H1 (cell line): ENCODE measurements around the gene HKDC1. TPM values are rescaled to one million over a fixed set of nuclear protein-coding genes. Genes with fewer than 3 reads are reported as not detected.

Source experiments
- CTCF ChIA-PET: fragments of 300-600 bp; sonication (Branson Sonifier 250); formaldehyde crosslinking; loops from one replicate; lab custom pipeline; 2021; ENCODE audit not compliant: partially characterized antibody; lab: Charles Lee
- POLR2A ChIA-PET: fragments of 300-600 bp; sonication (Branson Sonifier 250); formaldehyde crosslinking; loops from one replicate; lab custom pipeline; 2021; ENCODE audit warnings: inconsistent platforms; ENCODE audit not compliant: partially characterized antibody; lab: Charles Lee
- DNase-seq, 2 experiments: peaks; one replicate each; pipeline versions ENCODE4 v3.0.0 to v3.0.0-alpha.2; 2010 to 2022; ENCODE audit warnings: low spot score in 2 of 2, low read depth in 1 of 2, mixed read lengths in 1 of 2
- FAIRE-seq: peaks from 2 replicates; lab custom pipeline; 2011; peaks lifted over from hg19 to GRCh38; lab: Jason Lieb, UNC
- H2AFZ ChIP-seq: 2 replicates; pipeline ENCODE4 v1.8.1; 2012; ENCODE audit warnings: low read length, inconsistent platforms
- H2AK5ac ChIP-seq: 2 replicates; pipeline ENCODE4 v1.6.1; 2013; ENCODE audit warnings: low read depth, low read length
- H2BK120ac ChIP-seq: replicated peaks from 2 replicates; pipeline ENCODE3; 2013; ENCODE audit warnings: low read depth, low read length, inconsistent platforms
- H2BK12ac ChIP-seq: 2 replicates; pipeline ENCODE4 v1.6.1; 2013; ENCODE audit warnings: low read depth, low read length
- H2BK15ac ChIP-seq: 2 replicates; pipeline ENCODE4 v1.6.1; 2013; ENCODE audit warnings: low read length
- H2BK20ac ChIP-seq: 2 replicates; pipeline ENCODE4 v1.6.1; 2013; ENCODE audit warnings: low read length
- H2BK5ac ChIP-seq: 2 replicates; pipeline ENCODE4 v1.6.1; 2013; ENCODE audit warnings: low read depth, low read length
- H3K14ac ChIP-seq: 2 replicates; pipeline ENCODE4 v1.6.1; 2013; ENCODE audit warnings: inconsistent platforms; ENCODE audit not compliant: insufficient read length
- H3K18ac ChIP-seq: 2 replicates; pipeline ENCODE4 v1.6.1; 2013; ENCODE audit warnings: low read length; ENCODE audit errors: extremely low read depth
- H3K23ac ChIP-seq: 2 replicates; pipeline ENCODE4 v1.6.1; 2013; ENCODE audit warnings: inconsistent platforms; ENCODE audit not compliant: insufficient read length
- H3K23me2 ChIP-seq: 2 replicates; pipeline ENCODE4 v1.6.1; 2013; ENCODE audit warnings: low read depth, low read length
- H3K27ac ChIP-seq: 2 replicates; pipeline ENCODE4 v1.6.1; 2011; ENCODE audit warnings: low read depth, low read length, inconsistent platforms
- H3K27me3 ChIP-seq, 4 experiments: replicated peaks in 1 of 4; 1 replicate in 1 of 4; 2 replicates in 3 of 4; pipeline versions ENCODE4 v1.6.1 to v1.8.1; 2011 to 2013; ENCODE audit warnings: low read length in 3 of 4, mild to moderate bottlenecking in 3 of 4, inconsistent platforms in 2 of 4, mixed read lengths in 2 of 4, moderate library complexity in 1 of 4; ENCODE audit not compliant: control insufficient read depth in 3 of 4, insufficient read depth in 3 of 4; ENCODE audit errors: extremely low read depth in 1 of 4
- H3K36me3 ChIP-seq, 4 experiments: 2 replicates each; pipeline versions ENCODE4 v1.6.1 to v1.8.1; 2011 to 2013; ENCODE audit warnings: mild to moderate bottlenecking in 4 of 4, low read length in 3 of 4, moderate library complexity in 2 of 4, control low read depth in 1 of 4, inconsistent platforms in 1 of 4; ENCODE audit not compliant: insufficient read depth in 4 of 4, control insufficient read depth in 2 of 4
- H3K4ac ChIP-seq: replicated peaks from 2 replicates; pipeline ENCODE3; 2013; ENCODE audit warnings: low read length, low read depth, mixed read lengths, inconsistent platforms; ENCODE audit not compliant: insufficient read length
- H3K4me1 ChIP-seq, 4 experiments: replicated peaks in 1 of 4; 1 replicate in 1 of 4; 2 replicates in 3 of 4; pipeline versions ENCODE4 v1.6.1 to v1.8.1; 2011 to 2013; ENCODE audit warnings: low read length in 3 of 4, inconsistent platforms in 2 of 4, mixed read lengths in 1 of 4; ENCODE audit not compliant: insufficient read depth in 4 of 4, control insufficient read depth in 3 of 4
- H3K4me2 ChIP-seq, 2 experiments: 2 replicates each; pipeline versions ENCODE4 v1.6.1 to v1.8.1; 2011 to 2013; ENCODE audit warnings: low read depth in 2 of 2, low read length in 2 of 2, control low read depth in 1 of 2, inconsistent platforms in 1 of 2, mild to moderate bottlenecking in 1 of 2; ENCODE audit not compliant: insufficient read depth in 1 of 2
- H3K4me3 ChIP-seq, 4 experiments: fragments of 200-600, 300-600 bp in 1 of 4; sonication (generic), shearing (Covaris generic), sonication (Bioruptor Twin) in 1 of 4; 2 replicates each; pipeline versions ENCODE4 v1.5.1 to v1.8.1; 2011 to 2016; ENCODE audit warnings: low read length in 4 of 4, low read depth in 3 of 4, control low read depth in 2 of 4, inconsistent platforms in 2 of 4, mild to moderate bottlenecking in 2 of 4, mixed read lengths in 1 of 4, moderate library complexity in 1 of 4; ENCODE audit not compliant: insufficient read depth in 2 of 4; ENCODE audit errors: extremely low read depth in 1 of 4
- H3K56ac ChIP-seq: replicated peaks from 2 replicates; pipeline ENCODE3; 2013; ENCODE audit warnings: low read depth, mild to moderate bottlenecking, mixed read lengths, low read length, inconsistent platforms; ENCODE audit not compliant: insufficient read length
- H3K79me1 ChIP-seq: 2 replicates; pipeline ENCODE4 v1.6.1; 2013; ENCODE audit warnings: low read depth, low read length, control low read depth
- H3K79me2 ChIP-seq, 2 experiments: 2 replicates each; pipeline versions ENCODE4 v1.6.1 to v1.8.1; 2012 to 2013; ENCODE audit warnings: low read length in 2 of 2, mild to moderate bottlenecking in 2 of 2, inconsistent platforms in 1 of 2; ENCODE audit not compliant: insufficient read depth in 2 of 2, control insufficient read depth in 1 of 2
- H3K9ac ChIP-seq, 4 experiments: replicated peaks in 1 of 4; 1 replicate in 1 of 4; 2 replicates in 3 of 4; pipeline versions ENCODE4 v1.6.1 to v1.8.1; 2011 to 2013; ENCODE audit warnings: low read depth in 3 of 4, low read length in 3 of 4, control low read depth in 2 of 4, mild to moderate bottlenecking in 2 of 4, moderate library complexity in 2 of 4, inconsistent platforms in 1 of 4; ENCODE audit errors: extremely low read depth in 1 of 4
- H3K9me3 ChIP-seq, 2 experiments: 2 replicates each; pipeline versions ENCODE4 v1.6.1 to v1.8.1; 2012 to 2013; ENCODE audit warnings: mild to moderate bottlenecking in 2 of 2, moderate library complexity in 2 of 2, control low read depth in 1 of 2, inconsistent platforms in 1 of 2, low read depth in 1 of 2, low read length in 1 of 2, mixed read lengths in 1 of 2; ENCODE audit not compliant: insufficient read depth in 2 of 2
- H4K20me1 ChIP-seq, 2 experiments: replicated peaks in 1 of 2; 2 replicates each; pipeline versions ENCODE3 to v1.8.1; 2011 to 2013; ENCODE audit warnings: inconsistent platforms in 2 of 2, low read length in 2 of 2, mild to moderate bottlenecking in 1 of 2; ENCODE audit not compliant: insufficient read depth in 2 of 2, control insufficient read depth in 1 of 2
- H4K5ac ChIP-seq: 2 replicates; pipeline ENCODE4 v1.6.1; 2013; ENCODE audit warnings: low read length, low read depth, mixed read lengths, inconsistent platforms; ENCODE audit not compliant: insufficient read length
- H4K8ac ChIP-seq: 2 replicates; pipeline ENCODE4 v1.8.0; 2013; ENCODE audit warnings: mild to moderate bottlenecking, moderate library complexity, low read length, inconsistent platforms; ENCODE audit not compliant: insufficient read depth; ENCODE audit errors: extremely low read depth
- H4K91ac ChIP-seq: replicated peaks from 2 replicates; pipeline ENCODE3; 2013; ENCODE audit warnings: low read length, mixed read lengths, inconsistent platforms; ENCODE audit not compliant: insufficient read length
- EZH2 ChIP-seq: fragments of 200-600 bp; sonication (generic); IDR thresholded peaks from 2 replicates; pipeline ENCODE4 v1.7.1; 2012; ENCODE audit warnings: low read depth, mild to moderate bottlenecking, moderate library complexity, low read length, inconsistent platforms; ENCODE audit not compliant: severe bottlenecking
- FOSL1 ChIP-seq: IDR thresholded peaks from 2 replicates; pipeline ENCODE4 v1.6.1; 2011; ENCODE audit warnings: mild to moderate bottlenecking, low read depth, low read length, moderate library complexity; ENCODE audit not compliant: insufficient read depth
- GABPA ChIP-seq: IDR thresholded peaks from 2 replicates; pipeline ENCODE4 v1.6.1; 2011; ENCODE audit warnings: mild to moderate bottlenecking, low read length, moderate library complexity, borderline replicate concordance; ENCODE audit not compliant: insufficient read depth
- MAFK ChIP-seq: IDR thresholded peaks from 2 replicates; pipeline ENCODE4 v1.6.1; 2012; ENCODE audit warnings: low read depth, mild to moderate bottlenecking, improper control_type of control experiment, low read length
- PHF8 ChIP-seq: fragments of 200-600 bp; sonication (generic); conservative IDR thresholded peaks from 2 replicates; pipeline ENCODE4 v1.7.1; 2012; ENCODE audit warnings: low read depth, mild to moderate bottlenecking, inconsistent platforms, low read length, moderate library complexity
- POU5F1 ChIP-seq: IDR thresholded peaks from 2 replicates; pipeline ENCODE4 v1.6.1; 2011; ENCODE audit warnings: low read depth, mild to moderate bottlenecking, low read length, moderate library complexity
- TAF7 ChIP-seq: optimal IDR thresholded peaks from 2 replicates; pipeline ENCODE3; 2011; ENCODE audit warnings: low read depth, mild to moderate bottlenecking, inconsistent platforms, low read length, moderate library complexity, borderline replicate concordance
- TEAD4 ChIP-seq: IDR thresholded peaks from 2 replicates; pipeline ENCODE4 v1.6.1; 2012; ENCODE audit warnings: low read depth, low read length, inconsistent platforms, mixed read lengths
- WGBS, 2 experiments: shearing (Covaris generic) in 1 of 2; methylation state at CpG; one replicate each; pipeline versions ENCODE4 v1.1.6 to v1.1.7; 2013 to 2015; ENCODE audit warnings: low lambda C conversion rate in 2 of 2, mixed read lengths in 2 of 2, inconsistent platforms in 1 of 2, low coverage in 1 of 2, missing lambda C conversion rate in 1 of 2; ENCODE audit not compliant: insufficient replicate concordance in 2 of 2, insufficient coverage in 1 of 2, insufficient read length in 1 of 2; ENCODE audit errors: extremely low coverage in 1 of 2, missing lambda C conversion rate in 1 of 2; 5-methylcytosine and 5-hydroxymethylcytosine counted together
- polyA plus RNA-seq, 7 experiments: library from polyadenylated mRNA; depleted of rRNA in 3 of 7; stranded (reverse) in 5 of 7; unstranded in 2 of 7; fragments of >200 nt in 5 of 7; fragments of 200-250 nt in 2 of 7; gene quantifications; 1 replicate in 5 of 7; 2 replicates in 1 of 7; 4 replicates in 1 of 7; pipeline versions ENCODE4 v1.2.1 to v1.2.3, GENCODE V29; 2011 to 2013; ENCODE audit warnings: missing spikeins in 2 of 7, mixed read lengths in 2 of 7
- total RNA-seq: library from RNA; stranded (reverse); fragmentation: NEBNext Ultra II Directional; extraction: Animal tissue kit (Norgen Biotek cat#: 25700); gene quantifications from 2 replicates; pipeline ENCODE4 v1.2.1, GENCODE V29; 2021

Gene HKDC1
- total and polyA plus RNA-seq, 2 of the 8 experiments (the other 6 are each of a cell fraction or from before 2014, with no cell fraction given) = 0.12 to 0.78 TPM

DNA sequence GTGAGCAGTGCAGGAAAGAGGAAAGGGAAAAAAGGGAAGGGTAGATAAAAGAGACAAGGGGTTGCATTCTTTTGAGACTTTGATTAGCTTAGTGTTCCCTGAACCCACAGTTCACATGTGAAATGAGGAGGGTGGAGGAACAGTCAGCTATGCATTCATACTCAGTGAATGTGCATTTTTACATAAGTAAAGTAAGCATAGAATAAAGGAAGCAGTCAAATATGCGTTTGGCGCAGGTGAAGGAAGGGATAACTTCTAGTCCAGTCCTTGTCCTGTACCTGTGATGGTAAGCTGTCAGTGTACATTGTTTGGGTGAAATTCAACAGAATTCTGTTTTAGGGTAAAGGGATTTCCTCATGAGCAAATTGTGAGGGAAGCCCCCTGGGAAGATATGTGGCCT lies 86.3 kb downstream of the HKDC1 start:
- Histone ChIP-seq H3K4me1 (no peaks in the 10 kb centered on the region; a peak in 1 of 7 replicates), H2AFZ (no peak overlapping the region), H3K4me2 (no peak overlapping the region), H2BK12ac (no peak overlapping the region), H4K5ac (no peak overlapping the region), H3K4ac (no peak overlapping the region), H3K36me3 (no peaks in the 10 kb centered on the region), H4K20me1 (no peaks in the 10 kb centered on the region), H3K23ac (no peak overlapping the region), H2BK15ac (no peak overlapping the region), H2BK120ac (no peak overlapping the region), H3K18ac (no peak overlapping the region), H3K9me3 (no peaks in the 10 kb centered on the region), H3K14ac (no peak overlapping the region), H2BK5ac (no peak overlapping the region), H3K56ac (no peak overlapping the region), H4K8ac (no peak overlapping the region), H3K79me1 (no peaks in the 10 kb centered on the region), H3K9ac (no peak overlapping the region), H3K23me2 (no peaks in the 10 kb centered on the region), H3K79me2 (no peaks in the 10 kb centered on the region), H2BK20ac (no peak overlapping the region), H2AK5ac (no peak overlapping the region), H4K91ac (no peak overlapping the region), H3K27me3 (no peaks in the 10 kb centered on the region), H3K4me3 (no peak overlapping the region), H3K27ac (no peak overlapping the region)
- POLR2A ChIA-PET = interaction anchor here (0.6 to 0.7 kb wide), 2 partner anchors 15 to 85 kb away, joined by 6 read pairs; no protein-coding TSS in a partner anchor
- 90% methylated on average over 2 of the region's 2 CpGs; no CpG with 5 or more reads in 1 of the 2 experiments for WGBS, 2 experiments
- no peak for FAIRE-seq
- TF ChIP-seq TAF7 (no peak), MAFK (no peak), TEAD4 (no peak), EZH2 (no peak), FOSL1 (no peak), GABPA (no peak), PHF8 (no peak), POU5F1 (no peak)
- CTCF ChIA-PET = interaction anchor here (0.6 to 3.5 kb wide), 8 partner anchors 9 to 70 kb away, joined by 3 to 11 read pairs (median 4); no protein-coding TSS in a partner anchor
- DNase-seq = no peak
